ENCODE data around the gene EHBP1L1. TPM values are rescaled to one million over a fixed set of nuclear protein-coding genes. Genes with fewer than 3 reads are reported as not detected.
"Not testable (repeated sequence)": the region's sequence is repeated elsewhere in the genome, so short reads cannot be mapped to it uniquely, and the experiment has no call there.

EHBP1L1 gene
- polyA plus RNA-seq, 1 donor (not counting 4 experiments of a cell fraction or from before 2014, with no cell fraction given): 10.4 TPM

GRCh38 chr11:65637794-65638419, 62.1 kb downstream of the EHBP1L1 start, which contains the start of gene SIPA1:
TSS of gene SIPA1 (plus strand) at chr11:65638101. CDS start at chr11:65640922, 2,821 bp downstream.
- H3K36me3 ChIP-seq (ENCODE audit: control insufficient read depth in 2 of 2, extremely low read depth in 1 of 2, insufficient read depth in 2 of 2, low read length in 2 of 2): peaks cover 27% of the 10 kb centered on the region in 2 experiments
- H2AFZ ChIP-seq (ENCODE audit: control insufficient read depth, low read length): peak within 1 kb of the TSS; percentile 16
- no peak for TF ChIP-seq EZH2 (IDR thresholded peaks at IDR 0.05; ENCODE audit: low read length)
- TF ChIP-seq CTCF (optimal IDR thresholded peaks at IDR 0.05 in 1 of 3, IDR thresholded peaks at IDR 0.05 in 1 of 3, conservative IDR thresholded peaks at IDR 0.05 in 1 of 3; ENCODE audit: extremely low read depth in 1 of 3, insufficient read depth in 2 of 3, low read length in 3 of 3): peak in 1 of 3 experiments; percentile 18

GRCh38 chr11:65639228-65639597, 63.4 kb downstream of the EHBP1L1 start:
- FAIRE-seq; H3K27ac ChIP-seq (ENCODE audit: control insufficient read depth, insufficient read depth, low read length); H3K9me1 ChIP-seq (ENCODE audit: control insufficient read depth, extremely low read depth, insufficient read depth, low read length); dilution Hi-C loops (cut with MboI; ENCODE audit: extremely low pct_ligation_motif_present, low sequenced_read_pairs); H3K27me3 ChIP-seq (ENCODE audit: control insufficient read depth, extremely low read depth, insufficient read depth, low read length); H4K20me1 ChIP-seq (ENCODE audit: control insufficient read depth, extremely low read depth, insufficient read depth, low read length); H3K79me2 ChIP-seq (ENCODE audit: control insufficient read depth, insufficient read depth, low read length); H2AFZ ChIP-seq (ENCODE audit: control insufficient read depth, low read length); H3K9me3 ChIP-seq (ENCODE audit: control insufficient read depth, low read depth, low read length); H3K4me2 ChIP-seq (ENCODE audit: control insufficient read depth, extremely low read depth, insufficient read depth, low read depth, low read length); H3K4me3 ChIP-seq (ENCODE audit: control insufficient read depth in 2 of 3, extremely low read depth in 1 of 3, insufficient read depth in 2 of 3, low read depth in 1 of 3, low read length in 3 of 3); DNase-seq (ENCODE audit: low read depth, low spot score); H3K9ac ChIP-seq (ENCODE audit: control insufficient read depth, extremely low read depth, insufficient read depth, low read length): not testable (repeated sequence)
- peaks cover 13% of the 10 kb centered on the region for H3K4me1 ChIP-seq (ENCODE audit: control insufficient read depth, extremely low read depth, insufficient read depth, low read length)
- peaks cover 20 to 23% of the 10 kb centered on the region in 2 experiments for H3K36me3 ChIP-seq (ENCODE audit: control insufficient read depth in 2 of 2, extremely low read depth in 1 of 2, insufficient read depth in 2 of 2, low read length in 2 of 2)

More at GRCh38 chr11:65637794-65638419, 62.1 kb downstream of the EHBP1L1 start, which contains the start of gene SIPA1:
- H3K27ac ChIP-seq (ENCODE audit: control insufficient read depth, insufficient read depth, low read length): peak within 1 kb of the TSS; percentile 47
- no peak for FAIRE-seq
- no peaks in the 10 kb centered on the region for H3K9me3 ChIP-seq (ENCODE audit: control insufficient read depth, low read depth, low read length)
- H3K27me3 ChIP-seq (ENCODE audit: control insufficient read depth, extremely low read depth, insufficient read depth, low read length): no peaks in the 10 kb centered on the region
- dilution Hi-C loops (cut with MboI; ENCODE audit: extremely low pct_ligation_motif_present, low sequenced_read_pairs): no loop called here
- peak within 1 kb of the TSS; percentile 84 for H3K4me2 ChIP-seq (ENCODE audit: control insufficient read depth, extremely low read depth, insufficient read depth, low read depth, low read length)
- DNase-seq (ENCODE audit: low read depth, low spot score): no peak
- H3K9me1 ChIP-seq (ENCODE audit: control insufficient read depth, extremely low read depth, insufficient read depth, low read length): peaks cover 2% of the 10 kb centered on the region
- H4K20me1 ChIP-seq (ENCODE audit: control insufficient read depth, extremely low read depth, insufficient read depth, low read length): peaks cover 4% of the 10 kb centered on the region
- no peaks in the 10 kb centered on the region for H3K79me2 ChIP-seq (ENCODE audit: control insufficient read depth, insufficient read depth, low read length)
- peak within 1 kb of the TSS; percentile 60 to 81 (median 70) for H3K4me3 ChIP-seq (ENCODE audit: control insufficient read depth in 2 of 3, extremely low read depth in 1 of 3, insufficient read depth in 2 of 3, low read depth in 1 of 3, low read length in 3 of 3)
- H3K4me1 ChIP-seq (ENCODE audit: control insufficient read depth, extremely low read depth, insufficient read depth, low read length): peaks cover 7% of the 10 kb centered on the region
- peak within 1 kb of the TSS; percentile 68 for H3K9ac ChIP-seq (ENCODE audit: control insufficient read depth, extremely low read depth, insufficient read depth, low read length)
